PC-3 (cell line): ENCODE measurements around the gene JMJD6.

ENCODE experiments used
- EZH2 ChIP-seq: fragments of 300-600 bp; sonication (generic); IDR thresholded peaks from one replicate; pipeline ENCODE4 v1.6.1; 2017; ENCODE audit warnings: antibody characterized with exemption, mild to moderate bottlenecking, low read length; ENCODE audit not compliant: unreplicated experiment
- EZH2phosphoT487 ChIP-seq: fragments of 300-600 bp; sonication (generic); IDR thresholded peaks from 2 replicates; pipeline ENCODE4 v1.6.1; 2018; ENCODE audit warnings: mild to moderate bottlenecking, antibody characterized with exemption, low read length, borderline replicate concordance
- TF ChIP-seq, protein P1 (sequence below): fragments of 300-600 bp; sonication (generic); conservative IDR thresholded peaks from 2 replicates; pipeline ENCODE4 v1.5.1; 2017; ENCODE audit warnings: antibody characterized with exemption, low read depth, mild to moderate bottlenecking, low read length

DNA sequence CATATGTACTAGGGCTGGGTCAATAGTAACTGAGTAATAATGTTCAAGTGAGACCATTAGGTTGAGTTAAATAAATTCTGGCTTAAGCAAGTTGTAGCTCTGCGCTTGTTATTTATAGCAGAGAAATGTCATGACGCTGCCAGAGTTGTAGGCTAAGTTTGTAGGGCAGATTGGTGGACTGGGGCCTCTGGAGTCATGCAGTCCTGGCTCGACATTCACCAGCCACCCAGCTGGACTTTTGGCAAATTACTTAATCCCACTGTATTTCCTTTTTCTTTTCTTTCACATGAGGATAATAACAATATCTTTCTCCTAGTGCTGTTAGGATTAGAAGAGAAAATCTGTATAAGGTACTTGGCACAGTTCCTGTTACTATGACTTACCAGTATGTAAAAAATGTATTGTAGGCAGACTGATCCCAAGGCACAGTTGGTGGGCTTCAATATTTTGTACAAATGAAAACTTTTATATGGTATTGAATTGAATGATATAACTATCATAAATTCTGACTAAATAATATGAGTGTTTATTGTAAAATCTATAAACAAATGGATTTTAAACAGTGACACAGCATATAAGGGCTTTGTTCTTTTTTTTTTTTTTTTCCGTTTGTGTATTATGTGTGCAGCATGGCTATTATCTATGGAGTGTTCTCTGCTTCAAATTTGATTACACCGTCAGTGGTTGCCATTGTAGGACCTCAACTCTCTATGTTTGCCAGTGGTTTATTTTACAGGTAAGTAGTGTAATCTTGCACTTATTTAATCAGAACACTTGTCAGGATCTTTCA lies 14.1 kb upstream of the JMJD6 start:
- TF ChIP-seq, protein P1, sequence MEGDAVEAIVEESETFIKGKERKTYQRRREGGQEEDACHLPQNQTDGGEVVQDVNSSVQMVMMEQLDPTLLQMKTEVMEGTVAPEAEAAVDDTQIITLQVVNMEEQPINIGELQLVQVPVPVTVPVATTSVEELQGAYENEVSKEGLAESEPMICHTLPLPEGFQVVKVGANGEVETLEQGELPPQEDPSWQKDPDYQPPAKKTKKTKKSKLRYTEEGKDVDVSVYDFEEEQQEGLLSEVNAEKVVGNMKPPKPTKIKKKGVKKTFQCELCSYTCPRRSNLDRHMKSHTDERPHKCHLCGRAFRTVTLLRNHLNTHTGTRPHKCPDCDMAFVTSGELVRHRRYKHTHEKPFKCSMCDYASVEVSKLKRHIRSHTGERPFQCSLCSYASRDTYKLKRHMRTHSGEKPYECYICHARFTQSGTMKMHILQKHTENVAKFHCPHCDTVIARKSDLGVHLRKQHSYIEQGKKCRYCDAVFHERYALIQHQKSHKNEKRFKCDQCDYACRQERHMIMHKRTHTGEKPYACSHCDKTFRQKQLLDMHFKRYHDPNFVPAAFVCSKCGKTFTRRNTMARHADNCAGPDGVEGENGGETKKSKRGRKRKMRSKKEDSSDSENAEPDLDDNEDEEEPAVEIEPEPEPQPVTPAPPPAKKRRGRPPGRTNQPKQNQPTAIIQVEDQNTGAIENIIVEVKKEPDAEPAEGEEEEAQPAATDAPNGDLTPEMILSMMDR: no peak
- TF ChIP-seq EZH2phosphoT487 (no peak), EZH2 (no peak)
